Measurements from ENCODE around the gene DYNC2H1.

- TF ChIP-seq RAD21 (IDR thresholded peaks at IDR 0.05), result no peak
- TF ChIP-seq JUND (IDR thresholded peaks at IDR 0.05), result no peak
- TF ChIP-seq CTCF (IDR thresholded peaks at IDR 0.05; ENCODE audit: low read depth, low read length, missing input control), result no peak
- no peak for TF ChIP-seq GABPA (IDR thresholded peaks at IDR 0.05 in 1 of 2, conservative IDR thresholded peaks at IDR 0.05 in 1 of 2)
- no peak for TF ChIP-seq EGR1 (IDR thresholded peaks at IDR 0.05; ENCODE audit: low read depth in 2 of 2)
- TF ChIP-seq ZBTB33 (IDR thresholded peaks at IDR 0.05), result no peak
- TF ChIP-seq, protein P1, sequence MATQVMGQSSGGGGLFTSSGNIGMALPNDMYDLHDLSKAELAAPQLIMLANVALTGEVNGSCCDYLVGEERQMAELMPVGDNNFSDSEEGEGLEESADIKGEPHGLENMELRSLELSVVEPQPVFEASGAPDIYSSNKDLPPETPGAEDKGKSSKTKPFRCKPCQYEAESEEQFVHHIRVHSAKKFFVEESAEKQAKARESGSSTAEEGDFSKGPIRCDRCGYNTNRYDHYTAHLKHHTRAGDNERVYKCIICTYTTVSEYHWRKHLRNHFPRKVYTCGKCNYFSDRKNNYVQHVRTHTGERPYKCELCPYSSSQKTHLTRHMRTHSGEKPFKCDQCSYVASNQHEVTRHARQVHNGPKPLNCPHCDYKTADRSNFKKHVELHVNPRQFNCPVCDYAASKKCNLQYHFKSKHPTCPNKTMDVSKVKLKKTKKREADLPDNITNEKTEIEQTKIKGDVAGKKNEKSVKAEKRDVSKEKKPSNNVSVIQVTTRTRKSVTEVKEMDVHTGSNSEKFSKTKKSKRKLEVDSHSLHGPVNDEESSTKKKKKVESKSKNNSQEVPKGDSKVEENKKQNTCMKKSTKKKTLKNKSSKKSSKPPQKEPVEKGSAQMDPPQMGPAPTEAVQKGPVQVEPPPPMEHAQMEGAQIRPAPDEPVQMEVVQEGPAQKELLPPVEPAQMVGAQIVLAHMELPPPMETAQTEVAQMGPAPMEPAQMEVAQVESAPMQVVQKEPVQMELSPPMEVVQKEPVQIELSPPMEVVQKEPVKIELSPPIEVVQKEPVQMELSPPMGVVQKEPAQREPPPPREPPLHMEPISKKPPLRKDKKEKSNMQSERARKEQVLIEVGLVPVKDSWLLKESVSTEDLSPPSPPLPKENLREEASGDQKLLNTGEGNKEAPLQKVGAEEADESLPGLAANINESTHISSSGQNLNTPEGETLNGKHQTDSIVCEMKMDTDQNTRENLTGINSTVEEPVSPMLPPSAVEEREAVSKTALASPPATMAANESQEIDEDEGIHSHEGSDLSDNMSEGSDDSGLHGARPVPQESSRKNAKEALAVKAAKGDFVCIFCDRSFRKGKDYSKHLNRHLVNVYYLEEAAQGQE (IDR thresholded peaks at IDR 0.05), result no peak
- no peak for TF ChIP-seq SP1 (IDR thresholded peaks at IDR 0.05)
Measured at GRCh38 chr11:103339485-103339857, 230.2 kb downstream of the DYNC2H1 start.

Measured in liver (tissue), 3 donors.